IPS-20b (cell line): Measurements from ENCODE around the gene FRMD1.

Source experiments
- H3K27ac ChIP-seq: one replicate; pipeline ENCODE4 v1.5.1; 2013; ENCODE audit warnings: low read length
- H3K27me3 ChIP-seq: 2 replicates; pipeline ENCODE4 v1.6.1; 2013; ENCODE audit warnings: mild to moderate bottlenecking, low read length, inconsistent platforms; ENCODE audit not compliant: insufficient read depth
- H3K36me3 ChIP-seq: 2 replicates; pipeline ENCODE4 v1.6.1; 2013; ENCODE audit warnings: low read depth, mild to moderate bottlenecking, inconsistent platforms, low read length, moderate library complexity; ENCODE audit not compliant: insufficient read depth
- H3K4me1 ChIP-seq: 2 replicates; pipeline ENCODE4 v1.6.1; 2013; ENCODE audit warnings: mild to moderate bottlenecking, control low read depth, inconsistent platforms, low read length, moderate library complexity; ENCODE audit not compliant: insufficient read depth
- H3K4me3 ChIP-seq: 2 replicates; pipeline ENCODE4 v1.5.1; 2013; ENCODE audit warnings: mild to moderate bottlenecking, low read length, inconsistent platforms
- H3K9ac ChIP-seq: 2 replicates; pipeline ENCODE4 v1.6.1; 2013; ENCODE audit warnings: low read depth, mild to moderate bottlenecking, inconsistent platforms, low read length, moderate library complexity
- H3K9me3 ChIP-seq: 2 replicates; pipeline ENCODE4 v1.6.1; 2013; ENCODE audit warnings: mild to moderate bottlenecking, low read depth, low read length, inconsistent platforms; ENCODE audit not compliant: insufficient read depth

Gene FRMD1

DNA sequence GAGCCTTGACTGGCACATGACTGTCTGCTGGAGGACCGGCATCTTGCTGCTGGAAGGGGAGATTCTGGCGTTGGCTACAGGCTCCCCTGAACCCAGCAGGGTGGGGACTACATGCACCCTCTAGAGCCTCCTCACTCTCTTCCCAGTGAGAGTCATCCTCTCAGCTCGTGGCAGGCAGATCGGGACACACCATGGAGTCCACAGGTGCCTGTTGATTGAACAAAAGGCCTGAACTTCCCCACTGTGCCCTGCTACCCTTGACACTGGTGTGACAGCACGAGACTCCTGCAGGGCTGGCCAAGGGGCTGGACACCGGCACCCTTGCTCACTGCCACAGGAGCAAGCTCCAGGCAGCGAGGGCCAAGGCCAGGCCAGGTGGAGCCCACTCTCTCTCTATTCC is 8.2 kb downstream of the FRMD1 start:
- H3K36me3 ChIP-seq: no peaks in the 10 kb centered on the region
- H3K4me1 ChIP-seq: no peaks in the 10 kb centered on the region; the same call in 1 of the 2 replicates
- H3K9me3 ChIP-seq: no peaks in the 10 kb centered on the region
- H3K27me3 ChIP-seq: no peaks in the 10 kb centered on the region
- no peak overlapping the region for H3K9ac ChIP-seq
- H3K27ac ChIP-seq: no peak overlapping the region
- no peak overlapping the region for H3K4me3 ChIP-seq

DNA sequence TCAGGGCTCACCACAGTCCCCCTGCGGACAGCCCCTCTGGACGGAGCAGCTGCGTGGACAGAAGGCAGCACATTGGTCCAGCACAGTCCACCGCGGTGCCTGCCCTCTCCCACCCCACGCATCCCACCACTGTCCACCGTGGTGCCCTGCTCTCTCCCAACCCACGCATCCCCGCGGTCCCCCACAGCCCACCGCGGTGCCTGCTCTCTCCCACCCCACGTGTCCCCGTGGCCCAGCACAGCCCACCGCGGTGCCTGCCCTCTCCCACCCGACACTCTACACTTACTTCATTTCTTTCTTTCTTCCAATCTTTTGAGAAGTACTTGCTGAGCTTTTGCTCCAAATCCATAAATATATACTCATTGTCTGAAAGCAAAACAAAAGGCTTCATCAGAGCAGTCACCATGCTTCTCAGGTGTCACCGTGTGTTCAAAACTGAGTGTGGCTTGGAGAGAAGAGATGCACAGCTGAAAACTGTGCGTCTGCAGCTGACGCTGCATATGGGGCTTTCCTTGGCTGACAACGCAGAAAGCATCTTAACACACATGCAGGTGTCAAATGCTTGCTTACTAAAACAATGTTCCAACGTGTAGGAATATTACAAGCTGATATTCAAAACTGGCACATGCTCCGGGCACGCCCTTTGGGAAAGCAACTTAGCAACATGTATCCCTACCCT is 11.8 kb downstream of the FRMD1 start:
- Histone ChIP-seq H3K27me3 (no peaks in the 10 kb centered on the region), H3K27ac (no peak overlapping the region), H3K4me3 (no peak overlapping the region), H3K36me3 (no peaks in the 10 kb centered on the region), H3K9me3 (no peaks in the 10 kb centered on the region), H3K4me1 (no peaks in the 10 kb centered on the region; the same call in 1 of the 2 replicates), H3K9ac (no peak overlapping the region)

DNA sequence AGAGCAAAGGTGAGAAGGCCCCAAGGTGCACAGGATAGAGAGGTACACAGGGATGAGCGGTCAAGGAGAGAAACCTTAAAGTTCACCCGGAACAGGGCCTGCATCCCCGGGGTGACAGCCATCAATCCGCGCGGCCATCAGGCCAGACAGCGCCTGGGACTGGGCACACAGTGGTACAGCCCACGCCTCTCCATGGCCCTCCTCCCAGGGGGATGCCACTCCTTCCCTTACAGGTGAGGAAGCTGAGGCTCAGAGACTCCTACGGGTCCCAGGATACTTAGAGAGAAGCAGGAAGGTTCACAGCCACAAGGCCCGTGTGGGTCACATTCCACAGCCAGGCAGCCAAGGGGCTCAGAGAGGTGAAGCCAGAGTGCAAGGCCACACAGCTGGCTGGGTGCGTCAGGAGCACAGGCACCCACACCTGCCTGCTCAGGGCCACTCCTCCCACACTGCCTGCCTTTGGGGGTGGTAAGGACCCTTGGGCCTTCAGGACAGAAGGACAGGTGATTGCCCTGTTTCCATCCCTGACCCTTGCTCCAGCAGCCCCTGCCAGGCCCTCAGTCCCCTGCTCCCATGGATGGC is 14.7 kb downstream of the FRMD1 start:
- H3K4me1 ChIP-seq: no peaks in the 10 kb centered on the region
- H3K4me3 ChIP-seq: no peak overlapping the region
- no peaks in the 10 kb centered on the region for H3K27me3 ChIP-seq
- no peak overlapping the region for H3K27ac ChIP-seq
- H3K36me3 ChIP-seq: no peaks in the 10 kb centered on the region
- H3K9me3 ChIP-seq: no peaks in the 10 kb centered on the region
- no peak overlapping the region for H3K9ac ChIP-seq

DNA sequence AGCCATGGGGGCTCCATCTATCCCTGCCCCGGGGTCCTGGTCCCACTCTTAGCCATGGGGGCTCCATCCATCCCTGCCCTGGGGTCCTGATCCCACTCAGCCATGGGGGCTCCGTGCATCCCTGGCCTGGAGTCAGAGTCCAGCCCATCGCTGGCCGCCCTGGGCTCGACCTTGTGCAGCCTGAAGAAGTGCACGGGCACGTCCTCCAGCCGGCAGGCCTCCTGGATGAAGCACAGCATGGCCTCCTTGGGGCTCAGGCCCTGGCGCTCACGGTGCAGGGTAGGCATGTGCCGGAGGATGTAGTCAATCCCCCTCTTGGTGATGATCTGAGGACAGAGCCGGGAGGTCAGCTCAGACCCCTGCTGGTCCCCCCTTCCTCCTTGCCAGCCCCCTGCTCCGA is 15.6 kb downstream of the FRMD1 start:
- no peak overlapping the region for H3K4me3 ChIP-seq
- no peaks in the 10 kb centered on the region for H3K9me3 ChIP-seq
- no peaks in the 10 kb centered on the region for H3K27me3 ChIP-seq
- H3K4me1 ChIP-seq: no peaks in the 10 kb centered on the region
- H3K36me3 ChIP-seq: no peaks in the 10 kb centered on the region
- H3K27ac ChIP-seq: no peak overlapping the region
- H3K9ac ChIP-seq: no peak overlapping the region

DNA sequence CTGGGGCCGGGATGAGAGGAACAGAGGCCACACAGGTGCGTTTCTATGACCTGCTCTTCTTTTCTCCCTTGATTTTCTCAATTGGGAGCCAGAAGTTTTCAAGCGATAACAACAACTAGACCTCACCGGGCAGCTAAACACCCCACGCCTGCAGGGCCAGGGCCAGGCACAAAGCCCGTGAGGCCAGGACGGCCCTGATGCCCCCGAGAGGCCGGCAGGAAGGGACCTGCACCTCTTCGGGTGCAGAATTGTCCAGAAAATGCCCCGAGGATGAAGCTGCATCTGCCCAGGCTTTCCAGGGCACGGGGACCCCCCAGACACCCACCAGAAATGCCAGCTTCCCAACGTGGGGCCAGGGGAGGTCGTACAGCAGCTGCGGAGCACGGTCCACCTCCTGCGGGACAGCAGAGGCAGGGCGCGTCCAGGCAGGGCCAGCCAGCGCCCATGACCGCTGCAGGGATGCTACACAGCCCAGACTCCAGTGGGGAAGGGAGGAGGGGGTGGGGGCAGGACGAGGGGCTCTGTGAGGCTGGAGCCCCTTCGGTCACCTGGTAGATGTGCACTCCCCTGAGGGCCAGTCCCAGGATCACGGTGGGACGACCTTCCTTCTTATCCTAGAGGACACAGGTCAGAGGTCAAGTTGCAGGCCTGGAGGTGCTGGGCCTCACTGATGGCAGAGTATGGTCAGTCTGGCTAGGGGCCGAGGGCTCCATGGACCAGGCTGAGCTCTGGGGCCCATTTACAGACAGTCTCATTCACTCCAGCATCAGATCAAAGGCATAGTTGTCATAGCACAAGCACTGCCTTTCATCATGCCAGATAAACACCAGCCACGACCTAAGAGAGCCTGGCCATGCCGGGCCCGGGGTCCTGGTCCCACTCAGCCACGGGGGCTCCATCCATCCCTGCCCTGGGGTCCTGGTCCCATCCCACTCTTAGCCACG is 16.4 kb downstream of the FRMD1 start:
- H3K36me3 ChIP-seq: no peaks in the 10 kb centered on the region
- no peak overlapping the region for H3K27ac ChIP-seq
- H3K4me1 ChIP-seq: no peaks in the 10 kb centered on the region
- no peaks in the 10 kb centered on the region for H3K27me3 ChIP-seq
- H3K4me3 ChIP-seq: no peak overlapping the region
- no peak overlapping the region for H3K9ac ChIP-seq
- H3K9me3 ChIP-seq: no peaks in the 10 kb centered on the region

DNA sequence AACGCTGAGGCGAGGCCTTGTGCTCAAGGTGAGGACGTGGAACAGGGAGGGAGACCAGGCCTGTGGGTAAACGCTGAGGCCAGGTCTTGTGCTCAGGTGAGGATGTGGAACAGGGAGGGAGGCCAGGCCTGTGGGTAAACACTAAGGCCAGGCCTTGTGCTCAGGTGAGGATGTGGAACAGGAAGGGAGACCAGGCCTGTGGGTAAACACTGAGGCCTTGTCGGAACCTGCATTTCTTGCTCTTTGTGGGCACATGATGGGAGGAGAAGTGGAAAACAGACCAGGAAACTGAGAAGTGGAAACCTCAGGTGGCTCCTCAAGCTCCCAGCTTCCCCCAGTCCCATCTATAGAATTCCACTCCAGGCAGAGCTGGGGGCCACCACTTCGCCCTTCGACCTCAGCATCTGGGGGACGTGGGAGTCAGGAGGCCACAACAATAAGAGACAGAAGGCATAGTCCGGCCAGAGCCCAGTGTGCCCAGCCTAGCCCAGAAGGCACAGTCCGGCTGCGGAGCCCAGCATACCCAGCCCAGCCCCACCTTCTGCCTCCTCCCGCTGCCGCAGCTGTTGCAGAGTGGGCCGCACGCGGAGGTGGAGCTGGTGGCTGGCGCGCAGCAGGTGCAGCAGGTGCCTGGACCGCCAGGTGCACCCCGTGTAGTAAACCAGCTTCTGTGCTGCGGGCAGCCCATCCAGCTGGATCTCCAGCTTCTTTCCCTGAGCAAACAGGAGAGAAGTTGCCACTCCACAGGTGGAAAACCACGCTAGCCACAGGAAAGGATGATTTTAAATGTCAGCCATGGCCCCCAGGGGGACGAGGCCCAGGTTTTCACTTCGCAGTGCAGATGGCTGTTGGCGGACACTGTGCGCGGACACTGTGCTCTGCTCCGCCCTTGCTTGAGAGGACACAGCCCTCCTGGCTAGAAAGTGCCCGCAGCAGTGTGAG is 17.5 kb downstream of the FRMD1 start:
- no peak overlapping the region for H3K27ac ChIP-seq
- H3K27me3 ChIP-seq: no peaks in the 10 kb centered on the region
- no peaks in the 10 kb centered on the region for H3K36me3 ChIP-seq
- no peaks in the 10 kb centered on the region for H3K4me1 ChIP-seq
- no peak overlapping the region for H3K4me3 ChIP-seq
- no peak overlapping the region for H3K9ac ChIP-seq
- H3K9me3 ChIP-seq: no peaks in the 10 kb centered on the region

DNA sequence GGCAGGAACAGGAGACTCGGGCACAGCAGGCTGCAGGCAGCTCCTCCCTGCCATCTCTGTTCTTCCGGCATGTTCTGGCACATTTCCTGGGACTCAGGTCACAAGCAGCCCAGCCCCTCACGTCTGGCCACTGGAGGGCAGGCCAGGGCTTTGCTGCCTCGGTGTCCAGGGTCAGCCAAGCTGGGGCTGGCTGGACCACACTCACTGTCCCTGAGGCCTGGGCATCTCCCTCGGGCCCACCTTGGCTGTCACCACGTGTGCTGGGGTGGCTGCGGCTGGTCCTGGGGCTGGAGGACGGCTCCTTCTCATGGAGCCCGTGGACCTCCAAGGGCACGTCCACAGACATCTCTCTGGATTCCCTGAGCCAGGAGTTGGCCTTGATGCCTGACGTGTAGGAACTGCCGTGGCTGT is 18.5 kb downstream of the FRMD1 start:
- H3K27me3 ChIP-seq: no peaks in the 10 kb centered on the region
- H3K4me1 ChIP-seq: no peaks in the 10 kb centered on the region
- no peak overlapping the region for H3K4me3 ChIP-seq
- no peaks in the 10 kb centered on the region for H3K9me3 ChIP-seq
- no peak overlapping the region for H3K9ac ChIP-seq
- H3K27ac ChIP-seq: no peak overlapping the region
- no peaks in the 10 kb centered on the region for H3K36me3 ChIP-seq

DNA sequence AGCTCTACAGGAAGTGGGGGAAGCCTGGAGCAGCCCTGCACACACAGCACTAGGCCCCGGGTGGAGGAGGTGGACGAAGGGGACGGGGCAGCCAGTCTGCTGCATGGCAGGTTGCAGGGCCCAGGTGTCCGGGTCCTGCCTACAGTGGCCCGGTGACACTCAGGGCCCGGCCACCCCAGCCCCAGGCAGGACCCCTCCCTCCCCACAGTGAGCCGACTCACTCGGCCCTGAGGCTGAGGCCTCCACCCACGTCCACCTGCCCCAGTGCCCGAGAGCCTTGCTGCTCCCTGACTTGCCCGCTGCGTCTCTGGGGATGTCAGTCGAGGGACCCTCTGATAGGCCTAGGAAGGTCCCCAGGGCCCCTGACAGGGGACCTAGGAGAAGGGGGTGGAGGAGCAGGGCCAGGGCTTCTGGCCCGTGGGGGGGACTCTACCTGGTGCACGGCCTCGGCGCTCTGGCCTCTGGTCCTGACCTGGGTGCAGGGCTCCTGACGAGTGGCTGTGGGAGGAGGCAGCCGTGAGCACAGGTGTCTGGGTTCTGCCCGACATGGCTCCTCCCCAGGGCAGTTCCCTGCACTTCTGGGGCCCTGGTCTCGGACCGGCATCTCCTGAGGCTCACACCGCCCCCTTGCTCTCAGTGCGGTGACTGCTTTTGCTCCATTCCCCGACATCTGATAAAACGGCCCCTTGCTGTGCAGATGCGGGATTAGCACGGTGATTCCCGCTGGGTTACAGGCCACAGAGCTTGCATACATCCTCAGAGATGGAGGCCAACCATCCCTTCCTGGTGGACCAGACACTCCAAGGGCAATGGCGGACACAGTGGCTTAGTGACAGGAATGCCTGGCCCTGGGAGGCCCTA is 20.1 kb downstream of the FRMD1 start:
- no peaks in the 10 kb centered on the region for H3K4me1 ChIP-seq
- H3K36me3 ChIP-seq: no peaks in the 10 kb centered on the region
- no peaks in the 10 kb centered on the region for H3K9me3 ChIP-seq
- no peak overlapping the region for H3K4me3 ChIP-seq
- no peaks in the 10 kb centered on the region for H3K27me3 ChIP-seq
- H3K27ac ChIP-seq: no peak overlapping the region
- H3K9ac ChIP-seq: no peak overlapping the region

DNA sequence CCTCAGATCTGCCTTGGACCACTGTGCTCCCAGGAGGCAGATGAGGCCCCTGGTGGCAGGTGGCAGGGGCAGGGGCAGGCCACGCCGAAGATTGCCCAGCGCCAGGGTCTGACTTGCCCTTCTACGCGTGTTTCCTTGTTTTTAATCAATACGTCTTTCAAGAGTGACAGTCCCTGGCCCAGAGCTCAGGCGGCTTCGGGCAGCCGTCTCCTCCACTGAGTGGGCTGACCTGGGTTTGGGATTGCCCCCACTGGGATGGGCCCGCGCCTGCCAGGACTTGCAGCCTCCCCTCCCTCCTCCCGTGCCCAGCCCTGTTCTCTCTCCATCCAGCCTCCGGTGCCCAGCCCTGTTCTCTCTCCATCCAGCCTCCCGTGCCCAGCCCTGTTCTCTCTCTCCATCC is 21.2 kb downstream of the FRMD1 start:
- Histone ChIP-seq H3K27ac (no peak overlapping the region), H3K36me3 (no peaks in the 10 kb centered on the region), H3K9me3 (no peaks in the 10 kb centered on the region), H3K4me1 (no peaks in the 10 kb centered on the region), H3K27me3 (no peaks in the 10 kb centered on the region), H3K9ac (no peak overlapping the region), H3K4me3 (no peak overlapping the region)

DNA sequence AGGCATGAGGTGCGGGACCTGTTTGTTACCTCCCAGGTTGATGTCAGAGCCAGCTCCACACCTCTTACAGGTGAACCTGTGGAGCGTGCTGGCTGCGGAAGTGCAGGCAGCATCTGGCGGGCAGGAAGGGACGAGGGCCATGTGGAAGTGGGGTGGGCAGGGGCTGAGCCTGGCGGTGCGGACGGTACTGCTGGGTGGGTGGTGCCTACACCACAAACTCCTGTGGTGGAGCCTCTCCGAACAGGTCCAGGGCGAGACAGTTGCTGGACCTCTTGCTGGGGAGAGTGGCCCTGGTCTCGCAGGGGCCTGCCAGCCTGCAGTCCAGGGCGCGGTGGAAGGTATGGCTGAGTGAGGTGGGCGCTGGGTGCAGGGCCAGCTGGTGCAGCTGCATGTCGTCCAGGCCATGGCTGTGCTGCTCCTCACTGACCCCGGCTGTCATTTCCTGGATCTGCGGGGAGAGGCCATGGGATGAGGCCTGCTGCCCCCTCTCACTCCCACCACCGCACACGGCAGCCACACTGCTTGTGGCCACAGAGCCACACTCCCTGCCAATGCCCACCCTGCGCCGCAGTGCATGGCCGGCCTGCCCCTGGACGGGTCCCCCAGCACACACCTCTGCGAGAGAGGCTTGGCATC is 22.0 kb downstream of the FRMD1 start:
- no peaks in the 10 kb centered on the region for H3K9me3 ChIP-seq
- H3K27me3 ChIP-seq: no peaks in the 10 kb centered on the region
- no peaks in the 10 kb centered on the region for H3K4me1 ChIP-seq
- no peak overlapping the region for H3K4me3 ChIP-seq
- no peaks in the 10 kb centered on the region for H3K36me3 ChIP-seq
- H3K9ac ChIP-seq: no peak overlapping the region
- no peak overlapping the region for H3K27ac ChIP-seq
